Measurements from ENCODE around the gene MADD. TPM values are rescaled to one million over a fixed set of nuclear protein-coding genes. Genes with fewer than 3 reads are reported as not detected.

Gene MADD
- total and polyA plus RNA-seq, 10 of the 15 experiments (the other 5 are each of a cell fraction or from before 2014, with no cell fraction given), result 0.47 to 35.4 (median 17.6) TPM

DNA sequence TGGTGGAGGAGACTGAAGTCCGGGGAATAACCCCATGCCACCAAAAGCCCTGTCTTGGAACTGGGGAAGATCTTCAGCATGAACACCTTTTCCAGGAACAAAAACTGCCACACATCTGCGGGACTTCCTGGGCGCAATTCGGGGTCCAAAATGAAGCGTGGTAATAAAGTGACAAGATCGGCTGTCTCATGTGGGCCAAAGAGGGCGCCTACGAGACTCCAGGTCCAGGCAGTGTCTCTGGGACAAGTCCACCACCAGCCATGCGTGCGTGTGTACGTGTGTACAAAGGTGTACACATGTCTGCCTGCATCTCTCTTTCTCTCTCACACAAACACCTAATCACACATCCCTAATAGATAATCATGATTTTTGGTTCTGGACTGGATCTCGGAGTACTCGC is 91.5 kb downstream of the MADD start:
- 88% methylated on average over 13 of the region's 13 CpGs for WGBS (ENCODE audit: insufficient coverage, insufficient replicate concordance, low lambda C conversion rate, missing lambda C conversion rate)
- Histone ChIP-seq H3K36me3 (ENCODE audit: control insufficient read depth in 2 of 2, insufficient read depth in 2 of 2, low read length in 1 of 2) (peaks cover 3% of the 10 kb centered on the region in 2 experiments; a peak in 2 of 4 replicates), H3K9me3 (replicated peaks; ENCODE audit: control insufficient read depth, insufficient read depth, low read length) (no peaks in the 10 kb centered on the region; the same call in 2 of the 3 replicates), H3K27me3 (replicated peaks in 1 of 2; ENCODE audit: control insufficient read depth in 2 of 2, insufficient read depth in 2 of 2, low read length in 1 of 2) (no peaks in the 10 kb centered on the region), H3K4me1 (ENCODE audit: control insufficient read depth, insufficient read depth, low read length) (no peaks in the 10 kb centered on the region; the same call in 1 of the 2 replicates), H3K79me2 (ENCODE audit: control insufficient read depth, insufficient read depth, low read length) (peaks cover 2% of the 10 kb centered on the region), H3K27ac (ENCODE audit: control insufficient read depth, insufficient read depth) (no peak overlapping the region), H3K4me2 (ENCODE audit: control insufficient read depth, insufficient read depth) (no peak overlapping the region), H3K4me3 (no peak overlapping the region), H2AFZ (ENCODE audit: control insufficient read depth, low read depth, low read length) (no peak overlapping the region), H4K20me1 (ENCODE audit: control insufficient read depth, insufficient read depth) (no peaks in the 10 kb centered on the region), H3K9ac (ENCODE audit: control insufficient read depth, insufficient read depth, low read length) (no peak overlapping the region)
- POLR2A ChIA-PET, result no interaction called here
- SMC1A ChIA-PET (ENCODE audit: uncharacterized antibody, unreplicated experiment), result interaction anchor here (0.9 kb wide), 1 partner anchor 13 kb away, joined by 3 read pairs; no protein-coding TSS in a partner anchor
- intact Hi-C loops (cut with micrococcal nuclease; ENCODE audit: unreplicated experiment) (no loop called here), in situ Hi-C loops (cut with MboI) (no loop called here)
- no peak for TF ChIP-seq CHD1 (IDR thresholded peaks at IDR 0.05; ENCODE audit: low read depth, low read length)
- 0 out of 4 replicates have a peak, but pooled peaks of 1 of the 2 experiments have one; percentile 2 for TF ChIP-seq IKZF2 (IDR thresholded peaks at IDR 0.05)
- ATAC-seq (no peak), FAIRE-seq (no peak), DNase-seq (ENCODE audit: low read depth, low spot score) (no peak)
- no TSS peak for BruUV-seq (replicated peaks)
- CTCF ChIA-PET, result no interaction called here
- RAD21 ChIA-PET (ENCODE audit: unreplicated experiment), result no interaction called here

- DNase-seq (ENCODE audit: low read depth, low spot score) (no peak), FAIRE-seq (no peak), ATAC-seq (peak; percentile 78)
- Histone ChIP-seq H3K36me3 (ENCODE audit: control insufficient read depth in 2 of 2, insufficient read depth in 2 of 2, low read length in 1 of 2) (peaks cover 0 to 2% of the 10 kb centered on the region in 2 experiments; a peak in 3 of 4 replicates), H3K9me3 (replicated peaks; ENCODE audit: control insufficient read depth, insufficient read depth, low read length) (no peaks in the 10 kb centered on the region), H3K4me1 (ENCODE audit: control insufficient read depth, insufficient read depth, low read length) (no peaks in the 10 kb centered on the region; the same call in 1 of the 2 replicates), H2AFZ (ENCODE audit: control insufficient read depth, low read depth, low read length) (no peak overlapping the region), H3K27ac (ENCODE audit: control insufficient read depth, insufficient read depth) (no peak overlapping the region), H3K4me2 (ENCODE audit: control insufficient read depth, insufficient read depth) (no peak overlapping the region), H4K20me1 (ENCODE audit: control insufficient read depth, insufficient read depth) (no peaks in the 10 kb centered on the region), H3K9ac (ENCODE audit: control insufficient read depth, insufficient read depth, low read length) (no peak overlapping the region), H3K4me3 (no peak overlapping the region), H3K79me2 (ENCODE audit: control insufficient read depth, insufficient read depth, low read length) (peaks cover 2% of the 10 kb centered on the region), H3K27me3 (replicated peaks in 1 of 2; ENCODE audit: control insufficient read depth in 2 of 2, insufficient read depth in 2 of 2, low read length in 1 of 2) (no peaks in the 10 kb centered on the region)
- ChIA-PET POLR2A (interaction anchor here (0.7 kb wide), 1 partner anchor 11 kb away, joined by 3 read pairs; no protein-coding TSS in a partner anchor), SMC1A (ENCODE audit: uncharacterized antibody, unreplicated experiment) (no interaction called here), RAD21 (ENCODE audit: unreplicated experiment) (no interaction called here), CTCF (no interaction called here)
- 0% methylated on average over 1 of the region's 1 CpG for WGBS (ENCODE audit: insufficient coverage, insufficient replicate concordance, low lambda C conversion rate, missing lambda C conversion rate)
- intact Hi-C loops (cut with micrococcal nuclease; ENCODE audit: unreplicated experiment), result no loop called here
- in situ Hi-C loops (cut with MboI), result no loop called here
- BruUV-seq (replicated peaks), result no TSS peak
- TF ChIP-seq RBBP5 (conservative IDR thresholded peaks at IDR 0.05) (no peak), REST (IDR thresholded peaks at IDR 0.05; ENCODE audit: low read depth, low read length) (no peak), JUNB (IDR thresholded peaks at IDR 0.05) (peak; percentile 39; the same call in 1 of the 2 replicates), HDAC2 (IDR thresholded peaks at IDR 0.05) (no peak), BRCA1 (IDR thresholded peaks at IDR 0.05; ENCODE audit: low read depth, low read length) (no peak), POLR2AphosphoS5 (IDR thresholded peaks at IDR 0.05; ENCODE audit: low read length) (no peak), NFIC (IDR thresholded peaks at IDR 0.05; ENCODE audit: low read depth, low read length) (no peak), SKIL (IDR thresholded peaks at IDR 0.05; ENCODE audit: low read depth, poor library complexity, severe bottlenecking) (no peak), FOXK2 (IDR thresholded peaks at IDR 0.05) (no peak), EGR1 (IDR thresholded peaks at IDR 0.05; ENCODE audit: borderline replicate concordance in 1 of 2, low read depth in 2 of 2, low read length in 2 of 2) (no peak), MYB (IDR thresholded peaks at IDR 0.05; ENCODE audit: borderline replicate concordance, low read depth, low read length) (no peak), ATF7 (IDR thresholded peaks at IDR 0.05; ENCODE audit: low read depth) (peak; percentile 73)
Observed at GRCh38 chr11:47366020-47366490, 96.1 kb downstream of the MADD start.

All from GM12878 (cell line).